GM12874 (cell line): Measurements from ENCODE around the gene GALNS.

ENCODE experiments used
- TF ChIP-seq, protein P1 (sequence below): IDR thresholded peaks from 2 replicates; pipeline ENCODE4 v1.5.1; 2011; ENCODE audit warnings: low read depth, mild to moderate bottlenecking, control low read depth, low read length, moderate library complexity; ENCODE audit not compliant: insufficient read depth

Gene GALNS

DNA sequence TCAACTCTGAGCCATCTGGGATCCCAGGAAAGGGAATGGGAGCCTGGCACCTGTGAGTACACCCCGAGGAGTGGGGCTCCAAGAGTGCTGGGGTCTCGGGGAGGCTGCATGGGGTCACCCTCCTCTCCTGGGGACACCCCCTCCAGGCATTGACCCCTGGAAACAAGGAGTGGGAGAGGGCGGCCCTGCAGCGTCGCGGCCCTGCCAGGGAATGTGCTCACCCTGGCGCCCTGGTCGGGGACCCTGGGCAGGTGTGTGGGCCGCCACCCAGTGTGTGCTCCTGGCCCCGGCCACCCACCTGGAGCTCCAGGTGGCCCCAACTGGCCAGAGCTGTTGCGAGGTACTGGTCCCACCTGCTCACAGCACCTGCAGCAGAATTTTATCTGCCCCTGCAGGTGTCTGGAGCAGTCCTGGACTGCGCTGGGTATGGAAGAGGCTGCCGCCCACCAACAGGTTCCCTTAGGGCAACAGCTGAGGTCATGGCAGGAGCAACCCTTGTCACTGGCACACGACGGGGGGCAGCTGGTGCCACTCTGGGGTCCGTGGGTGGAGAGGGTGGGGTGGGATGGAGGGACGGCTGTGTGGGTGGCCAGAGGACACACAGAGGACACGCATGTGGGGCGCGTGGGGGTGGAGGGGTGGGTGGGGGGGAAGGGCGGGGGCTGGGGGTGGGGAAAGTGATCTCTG lies 15.1 kb upstream of the GALNS start:
- TF ChIP-seq, protein P1, sequence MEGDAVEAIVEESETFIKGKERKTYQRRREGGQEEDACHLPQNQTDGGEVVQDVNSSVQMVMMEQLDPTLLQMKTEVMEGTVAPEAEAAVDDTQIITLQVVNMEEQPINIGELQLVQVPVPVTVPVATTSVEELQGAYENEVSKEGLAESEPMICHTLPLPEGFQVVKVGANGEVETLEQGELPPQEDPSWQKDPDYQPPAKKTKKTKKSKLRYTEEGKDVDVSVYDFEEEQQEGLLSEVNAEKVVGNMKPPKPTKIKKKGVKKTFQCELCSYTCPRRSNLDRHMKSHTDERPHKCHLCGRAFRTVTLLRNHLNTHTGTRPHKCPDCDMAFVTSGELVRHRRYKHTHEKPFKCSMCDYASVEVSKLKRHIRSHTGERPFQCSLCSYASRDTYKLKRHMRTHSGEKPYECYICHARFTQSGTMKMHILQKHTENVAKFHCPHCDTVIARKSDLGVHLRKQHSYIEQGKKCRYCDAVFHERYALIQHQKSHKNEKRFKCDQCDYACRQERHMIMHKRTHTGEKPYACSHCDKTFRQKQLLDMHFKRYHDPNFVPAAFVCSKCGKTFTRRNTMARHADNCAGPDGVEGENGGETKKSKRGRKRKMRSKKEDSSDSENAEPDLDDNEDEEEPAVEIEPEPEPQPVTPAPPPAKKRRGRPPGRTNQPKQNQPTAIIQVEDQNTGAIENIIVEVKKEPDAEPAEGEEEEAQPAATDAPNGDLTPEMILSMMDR = no peak

DNA sequence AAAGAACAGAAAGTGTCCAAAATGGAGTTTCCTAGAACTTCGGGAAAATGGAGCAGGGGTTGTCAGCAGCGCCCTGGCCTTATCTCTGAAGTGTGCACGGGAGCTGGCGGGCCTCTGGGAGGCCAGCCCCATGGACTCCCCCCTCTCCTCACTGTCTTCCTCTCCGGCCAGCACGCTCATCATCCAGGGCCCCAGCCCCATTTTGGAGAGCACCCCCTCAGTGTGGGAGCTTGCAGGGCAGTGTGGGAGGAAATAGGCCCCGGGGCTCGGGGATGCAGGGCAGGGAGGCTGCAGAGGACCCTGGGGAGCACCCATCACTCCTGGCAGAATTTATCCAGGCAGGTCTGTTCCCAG lies 14.6 kb upstream of the GALNS start:
- TF ChIP-seq, protein P1 = no peak

DNA sequence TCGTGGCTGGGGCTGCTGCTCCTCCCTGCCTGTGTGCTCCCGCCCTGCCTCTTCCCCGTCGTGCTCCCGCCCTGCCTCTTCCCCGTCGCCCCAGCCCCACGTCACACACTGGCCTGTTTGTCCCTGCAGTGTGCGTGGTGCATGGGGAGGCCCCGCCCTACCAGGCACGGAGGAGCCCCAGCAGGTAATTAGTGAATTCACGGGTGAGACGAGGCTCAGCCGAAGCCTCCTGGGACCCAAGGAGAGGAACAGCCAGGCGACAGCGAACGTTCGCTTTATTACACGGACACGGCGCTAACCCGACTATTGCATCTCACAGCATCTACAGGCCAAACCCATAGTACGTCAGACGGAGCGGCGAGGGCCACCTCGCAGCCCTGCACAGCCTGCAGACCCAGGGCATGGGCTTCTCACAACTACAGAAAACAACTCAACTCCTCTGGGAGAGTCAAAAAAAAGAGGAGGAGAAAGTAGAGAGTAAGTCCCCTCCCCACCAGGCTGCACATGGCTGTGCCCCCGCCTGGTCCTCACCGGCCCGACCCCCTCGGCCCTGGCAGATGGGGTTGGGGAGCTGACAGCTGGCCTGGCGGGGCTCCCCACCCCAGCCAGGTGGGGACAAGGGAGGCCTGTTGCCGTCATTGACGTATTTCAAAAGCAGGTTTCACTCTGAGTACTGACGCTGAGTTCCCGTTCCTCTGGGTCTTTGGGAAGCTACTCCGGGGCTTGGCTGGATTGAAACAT lies 14.0 kb upstream of the GALNS start:
- TF ChIP-seq, protein P1 = no peak

DNA sequence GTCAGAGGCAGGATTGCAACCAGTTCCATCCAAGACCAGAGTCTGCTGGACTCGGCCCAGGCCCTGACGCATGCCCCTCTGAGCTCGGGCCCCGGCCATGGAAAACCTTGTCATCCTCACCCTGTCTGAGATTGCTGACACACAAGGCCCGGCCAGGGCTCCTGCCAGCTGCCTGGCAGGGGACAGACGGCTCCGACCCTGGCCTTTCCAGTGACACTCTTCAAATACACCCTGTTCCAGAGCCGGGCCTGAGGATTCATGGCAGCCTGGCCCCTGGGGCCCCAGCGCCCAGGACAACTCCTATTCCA lies 12.9 kb upstream of the GALNS start:
- TF ChIP-seq, protein P1 = no peak

DNA sequence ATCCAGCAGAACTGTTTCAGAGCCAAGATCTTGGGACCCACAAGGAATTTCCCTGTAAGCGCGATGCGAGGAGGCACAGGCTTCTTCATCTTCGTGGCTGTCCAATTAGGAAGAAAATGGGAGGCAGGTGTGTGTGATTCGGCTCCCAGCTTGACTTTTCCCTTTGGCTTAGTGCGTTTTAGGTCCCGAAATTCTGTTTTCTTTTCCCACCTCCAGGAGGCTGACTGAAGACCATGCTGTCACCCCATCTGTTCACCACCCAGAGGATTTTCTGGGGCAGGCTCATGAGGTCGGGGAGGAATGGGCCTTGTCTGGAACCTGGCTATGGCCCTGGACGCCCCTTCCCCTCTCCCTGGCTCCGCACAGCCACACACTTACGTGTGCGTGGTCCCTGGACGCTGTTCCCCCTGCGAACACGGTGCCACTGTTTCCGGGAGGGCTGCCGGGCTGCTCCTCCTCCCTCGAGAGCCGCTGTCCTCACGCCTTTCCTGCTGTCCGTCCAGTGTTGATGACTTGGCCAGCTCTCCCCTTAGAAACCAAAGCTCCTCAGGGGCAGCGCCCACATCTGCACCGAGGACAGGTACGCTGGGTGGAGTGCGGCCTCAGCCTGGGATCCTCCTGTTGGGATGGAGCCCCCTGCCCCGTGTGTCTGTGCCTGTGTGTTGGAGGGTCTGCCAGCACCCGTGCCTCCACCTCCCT lies 12.4 kb upstream of the GALNS start:
- TF ChIP-seq, protein P1 = no peak

DNA sequence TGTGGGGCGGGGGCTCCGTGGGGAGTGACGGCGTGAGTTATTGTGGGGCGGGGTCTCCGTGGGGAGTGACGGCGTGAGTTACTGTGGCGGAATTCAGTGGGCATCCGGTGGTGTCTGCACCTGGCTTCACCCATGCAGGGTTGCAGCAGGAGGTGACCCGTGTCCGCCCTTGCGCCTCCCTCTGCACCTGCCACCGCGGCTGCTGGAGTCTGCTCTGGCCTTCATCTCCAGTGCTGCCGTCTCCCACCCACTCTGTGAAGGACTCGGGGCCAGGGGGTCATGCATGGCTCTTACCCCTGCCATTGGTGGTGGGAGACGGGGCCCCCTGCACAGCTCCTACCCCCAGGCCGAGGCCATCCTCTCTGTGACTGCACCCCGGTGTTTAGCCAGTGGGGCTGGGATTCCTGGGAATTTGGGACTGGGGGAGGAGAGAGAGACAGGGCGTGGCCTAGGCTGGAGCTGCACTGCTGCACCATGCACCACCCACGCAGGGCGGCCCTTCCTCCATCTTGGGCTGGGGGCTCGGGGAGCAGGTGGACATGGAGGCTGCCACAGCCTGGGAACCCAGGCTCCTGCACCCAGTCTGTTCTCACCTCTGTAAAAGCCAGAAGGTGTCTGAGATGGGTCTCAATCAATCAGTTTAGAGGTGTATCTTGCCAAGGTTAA lies 11.0 kb upstream of the GALNS start:
- TF ChIP-seq, protein P1 = no peak
